Measurements from ENCODE around the gene MCRIP2. TPM values are rescaled to one million over a fixed set of nuclear protein-coding genes. Genes with fewer than 3 reads are reported as not detected.

MCRIP2 gene
- total and polyA plus RNA-seq, 2 of the 8 experiments (the other 6 are each of a cell fraction or from before 2014, with no cell fraction given): 45.4 to 75.5 TPM

DNA sequence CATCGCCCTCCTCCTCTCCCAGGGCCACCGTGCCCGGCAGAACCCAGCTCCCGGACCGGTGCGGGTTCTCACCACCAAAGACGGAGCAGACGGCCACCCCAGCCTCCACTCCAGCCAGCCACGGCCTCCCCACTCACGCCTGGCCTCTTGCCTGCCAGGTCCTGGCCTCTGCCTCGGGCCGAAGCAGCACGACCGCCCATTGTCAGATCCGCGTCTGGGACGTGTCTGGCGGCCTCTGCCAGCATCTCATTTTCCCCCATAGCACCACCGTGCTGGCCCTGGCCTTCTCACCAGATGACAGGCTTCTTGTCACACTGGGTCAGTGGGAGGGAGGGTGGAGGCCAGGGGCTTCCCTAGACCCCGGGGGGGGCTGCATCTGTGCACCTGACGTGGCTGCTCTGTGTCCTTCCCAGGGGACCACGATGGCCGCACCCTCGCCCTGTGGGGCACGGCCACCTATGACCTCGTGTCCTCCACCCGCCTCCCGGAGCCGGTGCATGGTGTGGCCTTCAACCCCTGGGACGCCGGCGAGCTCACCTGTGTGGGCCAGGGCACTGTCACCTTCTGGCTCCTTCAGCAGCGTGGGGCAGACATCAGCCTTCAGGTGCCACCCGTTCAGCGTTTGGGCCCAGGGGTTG lies 19.7 kb downstream of the MCRIP2 start (continued):
- no peak for TF ChIP-seq TCF12 (IDR thresholded peaks at IDR 0.05; ENCODE audit: low read depth, low read length)
- no peak for TF ChIP-seq TAF7 (optimal IDR thresholded peaks at IDR 0.05; ENCODE audit: borderline replicate concordance, low read depth, low read length)
- TF ChIP-seq, protein P1, sequence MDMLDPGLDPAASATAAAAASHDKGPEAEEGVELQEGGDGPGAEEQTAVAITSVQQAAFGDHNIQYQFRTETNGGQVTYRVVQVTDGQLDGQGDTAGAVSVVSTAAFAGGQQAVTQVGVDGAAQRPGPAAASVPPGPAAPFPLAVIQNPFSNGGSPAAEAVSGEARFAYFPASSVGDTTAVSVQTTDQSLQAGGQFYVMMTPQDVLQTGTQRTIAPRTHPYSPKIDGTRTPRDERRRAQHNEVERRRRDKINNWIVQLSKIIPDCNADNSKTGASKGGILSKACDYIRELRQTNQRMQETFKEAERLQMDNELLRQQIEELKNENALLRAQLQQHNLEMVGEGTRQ (IDR thresholded peaks at IDR 0.05; ENCODE audit: low read length): no peak
- no peak for TF ChIP-seq SP4 (IDR thresholded peaks at IDR 0.05; ENCODE audit: low read length)

Data from H1 (cell line).